DMS53 treated with DMSO at 0.1 percent for 48 hours (cell line): ENCODE data around the gene FBXL7.

Experiments
- DNase-seq: peaks from one replicate; lab custom pipeline; 2025; ENCODE audit not compliant: unreplicated experiment; lab: John Stamatoyannopoulos, UW

Gene FBXL7

GRCh38 chr5:15575666-15576065 lies 75.7 kb downstream of the FBXL7 start:
- DNase-seq: no peak

GRCh38 chr5:15577132-15577531 lies 77.2 kb downstream of the FBXL7 start:
- DNase-seq: no peak

GRCh38 chr5:15577831-15578230 lies 77.9 kb downstream of the FBXL7 start:
- DNase-seq: no peak

- no peak for DNase-seq
Observed at GRCh38 chr5:15579193-15579990, 79.4 kb downstream of the FBXL7 start.

GRCh38 chr5:15584528-15584927 lies 84.5 kb downstream of the FBXL7 start:
- no peak for DNase-seq

- no peak for DNase-seq
Observed at GRCh38 chr5:15585128-15585527, 85.1 kb downstream of the FBXL7 start.

GRCh38 chr5:15585841-15586591 lies 86.0 kb downstream of the FBXL7 start:
- no peak for DNase-seq

GRCh38 chr5:15587916-15588315 lies 87.9 kb downstream of the FBXL7 start:
- DNase-seq: no peak

GRCh38 chr5:15592728-15593127 lies 92.7 kb downstream of the FBXL7 start:
- DNase-seq: no peak

GRCh38 chr5:15594977-15595568 lies 95.1 kb downstream of the FBXL7 start:
- DNase-seq: no peak

GRCh38 chr5:15595929-15596328 lies 95.9 kb downstream of the FBXL7 start:
- no peak for DNase-seq

- DNase-seq: no peak
Observed at GRCh38 chr5:15596936-15597335, 97.0 kb downstream of the FBXL7 start.

GRCh38 chr5:15597804-15598203 lies 97.8 kb downstream of the FBXL7 start:
- no peak for DNase-seq

- no peak for DNase-seq
Observed at GRCh38 chr5:15598294-15598902, 98.4 kb downstream of the FBXL7 start.

GRCh38 chr5:15600035-15600434 lies 100.1 kb downstream of the FBXL7 start:
- DNase-seq: no peak

- no peak for DNase-seq
Observed at GRCh38 chr5:15601274-15601673, 101.3 kb downstream of the FBXL7 start.

- DNase-seq: no peak
Observed at GRCh38 chr5:15601853-15602252, 101.9 kb downstream of the FBXL7 start.

GRCh38 chr5:15604986-15605385 lies 105.0 kb downstream of the FBXL7 start:
- DNase-seq: no peak

GRCh38 chr5:15606197-15606596 lies 106.2 kb downstream of the FBXL7 start:
- no peak for DNase-seq

GRCh38 chr5:15607076-15607475 lies 107.1 kb downstream of the FBXL7 start:
- DNase-seq: no peak

GRCh38 chr5:15609076-15609725 lies 109.2 kb downstream of the FBXL7 start:
- DNase-seq: no peak
